NCI-H2171 (cell line): ENCODE measurements around the gene UNKL.
A peak's percentile ranks its signal among the peaks of the same experiment; 100 is the strongest.
"Not testable (repeated sequence)": the region's sequence is repeated elsewhere in the genome, so short reads cannot be mapped to it uniquely, and the experiment has no call there.

Experiments
- DNase-seq: peaks from one replicate; lab custom pipeline; 2025; lab: John Stamatoyannopoulos, UW

The UNKL gene

DNA sequence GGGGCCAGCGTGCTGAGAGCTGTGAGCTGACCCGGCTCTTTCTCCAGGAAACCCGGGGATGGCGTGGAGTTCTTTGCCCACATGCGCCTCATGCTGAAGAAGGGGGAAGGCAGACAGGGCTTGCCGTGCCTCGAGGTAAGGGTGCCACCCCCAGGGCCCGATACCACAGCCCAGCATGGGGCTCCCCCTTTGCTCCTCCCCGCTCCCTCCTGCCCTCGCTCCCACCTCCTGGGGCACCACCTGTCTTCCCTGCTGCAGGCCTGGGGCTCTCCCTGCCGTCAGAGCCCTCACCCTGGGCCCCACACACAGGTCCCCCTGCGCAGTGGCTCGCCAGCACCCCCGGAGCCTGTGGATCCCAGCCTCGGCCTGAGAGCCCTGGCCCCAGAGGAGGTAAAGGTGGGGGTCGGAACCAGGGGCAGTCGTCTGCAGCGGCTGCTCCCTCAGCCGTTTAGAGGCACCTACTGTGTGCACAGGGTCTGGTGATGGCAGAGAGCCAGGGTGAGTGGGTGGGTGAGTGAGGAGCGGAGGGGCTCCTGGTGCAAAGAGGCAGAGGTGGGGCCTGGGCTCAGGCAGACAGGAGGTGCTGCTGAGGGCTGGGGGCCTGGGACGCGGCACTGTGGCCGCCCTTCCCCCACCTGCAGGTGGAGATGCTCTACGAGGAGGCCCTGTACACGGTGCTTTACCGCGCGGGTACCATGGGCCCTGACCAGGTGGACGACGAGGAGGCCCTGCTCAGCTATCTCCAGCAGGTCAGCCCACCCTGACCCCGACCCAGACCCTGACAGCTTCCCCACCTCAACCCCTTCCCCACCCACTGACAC is 75.4 kb downstream of the UNKL start:
- peak; percentile 50 for DNase-seq

DNA sequence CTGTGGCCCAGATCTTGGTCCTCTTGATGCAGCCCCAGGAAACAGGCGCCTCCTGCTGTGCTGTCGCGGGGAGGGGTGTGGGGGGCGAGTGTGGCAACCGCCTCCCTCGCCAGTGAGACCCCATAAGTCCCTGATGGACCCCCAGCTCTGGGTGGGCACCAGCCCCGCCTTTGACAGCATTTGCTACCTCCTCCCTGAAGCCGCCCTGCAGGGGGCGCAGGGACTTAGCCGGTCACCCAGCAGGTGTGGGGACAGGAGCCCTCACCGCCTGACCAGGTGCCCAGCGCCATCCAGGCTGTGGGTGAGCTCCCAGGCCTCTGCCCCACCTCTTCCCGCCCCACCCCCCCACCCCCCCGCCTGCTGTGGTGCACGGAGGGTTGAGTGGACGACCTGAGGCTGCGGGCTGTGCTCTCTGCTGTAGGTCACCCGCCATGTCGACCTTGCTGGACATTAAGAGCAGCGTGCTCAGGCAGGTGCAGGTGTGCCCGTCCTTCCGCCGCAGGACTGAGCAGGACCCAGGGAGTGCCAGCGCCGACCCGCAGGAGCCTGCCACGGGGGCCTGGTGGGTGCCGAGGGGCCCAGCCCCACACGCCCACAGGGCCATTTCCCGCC is 76.3 kb downstream of the UNKL start:
- DNase-seq, result no peak

DNA sequence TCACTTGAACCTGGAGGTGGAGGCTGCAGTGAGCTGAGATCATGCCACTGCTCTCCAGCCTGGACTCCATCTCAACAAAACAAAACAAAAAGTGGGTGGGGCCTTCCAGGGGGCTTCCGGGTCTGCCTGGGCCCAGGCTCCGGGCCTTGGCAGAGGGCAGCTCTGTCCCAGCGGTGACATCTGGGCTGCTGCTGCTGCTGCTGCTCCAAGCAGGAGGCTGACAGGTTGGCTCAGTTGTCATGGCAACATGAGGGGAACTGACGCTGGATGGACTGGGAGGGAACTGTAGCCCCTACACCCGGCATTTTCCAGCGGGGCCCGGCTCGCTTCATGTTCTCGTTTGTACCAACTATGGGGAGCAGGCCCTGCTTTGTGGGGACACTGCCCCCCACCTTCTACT is 77.0 kb downstream of the UNKL start:
- peak; percentile 29 for DNase-seq

DNA sequence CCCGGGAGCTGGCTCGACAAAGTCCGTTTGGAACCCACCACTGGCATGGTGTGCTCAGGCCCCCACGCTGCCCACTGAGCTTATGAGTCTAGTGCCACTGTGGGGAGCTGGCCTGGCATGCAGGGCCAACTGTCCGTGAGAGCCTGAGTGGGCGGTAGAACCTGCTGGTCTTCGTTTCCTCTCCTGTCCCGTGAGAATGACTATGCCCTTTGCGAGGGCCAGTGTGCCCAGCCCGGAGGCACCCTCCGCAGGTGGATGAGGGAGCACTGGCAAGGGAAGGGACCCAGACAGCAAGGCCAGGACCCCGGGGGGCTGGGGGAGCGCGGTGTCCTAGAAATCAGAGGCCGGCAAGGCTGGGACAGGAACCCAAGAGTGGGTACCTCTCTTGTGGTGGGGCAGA is 77.9 kb downstream of the UNKL start:
- no peak for DNase-seq

DNA sequence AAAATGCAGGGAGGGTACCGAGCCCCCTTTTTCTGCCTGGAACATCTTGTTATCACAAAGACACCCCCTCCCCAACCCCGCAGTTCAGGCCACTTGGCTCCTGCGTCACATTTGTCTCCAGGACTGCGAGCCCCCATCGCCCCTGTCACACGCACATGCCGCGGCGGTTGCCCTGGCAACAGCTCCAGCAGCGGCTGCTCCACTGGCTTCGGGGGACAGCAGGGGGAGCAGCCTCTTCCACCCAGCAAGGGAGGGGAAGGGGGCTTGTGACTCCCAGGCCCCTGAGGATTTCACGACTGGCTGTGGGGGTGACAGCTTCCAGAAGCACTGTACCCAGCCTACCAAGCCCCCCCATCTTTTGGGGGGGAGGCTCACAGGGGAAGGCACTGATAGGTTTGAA is 78.5 kb downstream of the UNKL start:
- DNase-seq, result peak; percentile 17

DNA sequence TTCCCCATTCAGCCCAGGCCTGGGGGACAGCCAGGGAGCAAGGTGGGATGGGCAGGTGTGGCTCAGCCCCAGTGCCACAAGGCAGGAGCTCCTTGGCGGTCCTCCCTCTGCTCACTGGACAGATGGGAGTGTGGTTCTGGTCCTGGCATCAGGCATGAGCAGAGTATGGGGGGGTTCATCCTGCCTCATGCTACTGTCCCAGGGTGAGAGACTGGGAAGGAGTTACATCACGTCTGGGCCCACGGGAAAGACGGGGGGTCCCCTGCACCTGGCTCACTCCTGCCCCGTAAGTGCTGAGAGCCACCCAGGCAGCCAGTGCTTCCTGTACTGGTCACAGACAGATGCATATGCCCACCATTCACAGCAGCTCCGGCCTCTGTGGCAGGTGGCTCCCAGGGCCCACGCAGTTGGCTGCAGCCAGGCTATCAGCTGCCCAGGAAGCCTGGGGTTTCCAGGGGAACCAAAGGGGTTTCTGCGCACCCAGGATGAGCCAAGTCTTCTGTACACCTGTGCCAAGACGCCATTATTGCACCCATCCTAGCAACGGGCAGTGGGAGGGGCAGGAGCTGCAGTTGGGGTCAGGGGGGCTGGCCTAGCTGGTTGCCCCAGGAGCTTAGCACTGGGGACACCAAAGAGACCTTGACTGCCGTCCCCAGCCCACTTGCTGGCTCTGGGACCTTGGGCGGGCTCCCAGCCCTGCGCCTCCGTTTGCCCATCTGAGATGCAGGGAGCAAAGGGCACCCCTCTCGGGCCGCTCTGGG is 79.1 kb downstream of the UNKL start:
- DNase-seq, result no peak

DNA sequence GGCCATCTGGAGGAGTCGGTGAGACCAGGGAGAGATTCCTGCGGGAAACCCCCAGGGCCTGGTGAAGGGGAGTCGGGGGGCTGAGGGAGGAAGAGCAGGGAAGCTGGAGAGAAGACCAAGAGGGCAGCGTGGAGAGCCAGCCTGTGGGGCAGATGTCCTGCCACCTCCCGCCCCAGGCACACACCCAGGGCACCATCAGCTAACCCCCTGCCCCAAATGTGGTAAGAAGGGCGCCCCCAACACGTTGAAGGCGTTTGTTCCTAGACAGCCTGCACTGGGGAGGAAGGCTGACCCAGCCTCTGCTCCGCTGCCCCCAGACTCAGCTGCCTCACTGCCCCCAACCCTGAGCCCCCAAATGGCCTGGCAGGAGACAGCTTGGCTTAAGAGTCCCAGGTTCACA is 79.8 kb downstream of the UNKL start:
- DNase-seq, result no peak

DNA sequence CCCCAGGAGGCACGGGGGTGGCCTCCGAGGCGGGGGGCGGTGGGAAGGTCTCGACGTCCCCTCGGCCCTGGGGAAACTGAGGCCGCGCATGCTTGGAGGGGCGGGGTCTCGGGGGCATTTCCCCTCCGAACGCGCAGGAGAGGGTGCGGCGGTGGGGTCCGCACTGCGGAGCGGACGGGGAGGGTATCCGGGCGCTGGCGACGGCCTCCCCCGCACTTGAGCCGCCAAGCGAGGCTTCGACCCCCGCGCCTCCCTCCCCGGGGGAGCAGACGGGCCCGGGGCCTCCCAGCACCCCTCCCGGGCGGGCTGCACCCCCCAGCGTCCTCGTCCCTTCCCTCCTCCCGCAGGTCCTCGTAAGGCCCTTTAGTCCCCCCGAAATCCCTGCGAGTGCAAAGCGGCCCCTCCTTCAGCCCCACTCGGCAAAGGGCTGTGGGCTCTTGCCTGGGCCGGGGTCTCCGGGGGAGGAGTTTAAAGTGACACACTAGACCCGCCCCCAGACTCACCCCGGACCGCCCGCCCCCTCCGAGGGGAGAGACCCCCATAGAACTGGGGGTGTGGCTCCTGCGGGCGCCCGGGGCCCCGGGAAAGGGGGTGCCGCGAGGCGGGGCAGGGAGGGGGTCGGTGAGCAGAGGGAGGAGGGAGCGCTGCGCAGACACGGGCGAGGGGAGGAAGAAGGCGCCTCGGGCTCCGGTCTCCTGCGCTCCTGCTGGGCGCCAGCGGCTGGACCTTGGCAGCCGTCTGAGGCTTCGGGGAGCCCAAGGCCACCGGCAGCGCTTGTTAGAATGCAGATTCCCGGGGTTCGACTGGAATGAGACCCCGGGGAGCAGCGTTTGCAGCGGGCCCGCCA is 80.4 kb downstream of the UNKL start:
- no peak for DNase-seq

DNA sequence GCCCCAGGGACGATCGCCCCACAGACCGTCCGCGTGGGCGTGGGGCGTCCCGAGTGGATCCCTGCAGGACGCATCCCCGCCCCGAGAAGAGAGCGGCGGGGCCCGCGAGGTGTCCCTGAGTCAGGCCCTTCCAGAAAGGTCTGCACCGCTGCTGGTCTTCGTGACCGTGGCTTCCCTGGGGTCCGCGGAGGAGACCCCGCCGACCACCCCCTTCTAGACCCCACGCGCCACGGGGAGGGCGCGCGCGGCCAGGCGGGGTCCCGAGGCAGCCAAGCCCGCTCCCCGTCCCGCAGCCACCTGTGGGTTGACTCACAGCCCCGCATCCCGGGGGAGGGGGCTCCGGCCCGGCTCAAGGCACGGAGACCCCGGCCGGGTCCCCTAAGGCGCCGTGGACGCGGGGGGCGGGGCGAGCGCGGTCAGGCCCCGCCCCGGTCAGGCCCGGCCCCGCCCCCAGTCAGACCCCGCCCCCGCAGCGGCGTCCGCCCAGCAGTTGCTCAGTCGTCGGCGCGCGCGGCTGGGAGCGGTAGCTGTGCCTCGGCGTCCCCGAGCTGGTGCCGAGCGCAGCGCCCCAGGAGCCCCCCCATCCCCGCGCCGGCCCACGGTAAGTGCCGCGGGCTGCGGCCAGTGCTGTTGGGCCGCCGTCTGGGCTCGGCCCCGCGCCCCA is 81.2 kb downstream of the UNKL start, which contains the start of gene BAIAP3:
Gene BAIAP3 (plus strand): TSS at position 497 of the 664 bp plus-strand sequence. CDS start 4,905 bp downstream, outside the sequence.
- DNase-seq, result peak; percentile 15

DNA sequence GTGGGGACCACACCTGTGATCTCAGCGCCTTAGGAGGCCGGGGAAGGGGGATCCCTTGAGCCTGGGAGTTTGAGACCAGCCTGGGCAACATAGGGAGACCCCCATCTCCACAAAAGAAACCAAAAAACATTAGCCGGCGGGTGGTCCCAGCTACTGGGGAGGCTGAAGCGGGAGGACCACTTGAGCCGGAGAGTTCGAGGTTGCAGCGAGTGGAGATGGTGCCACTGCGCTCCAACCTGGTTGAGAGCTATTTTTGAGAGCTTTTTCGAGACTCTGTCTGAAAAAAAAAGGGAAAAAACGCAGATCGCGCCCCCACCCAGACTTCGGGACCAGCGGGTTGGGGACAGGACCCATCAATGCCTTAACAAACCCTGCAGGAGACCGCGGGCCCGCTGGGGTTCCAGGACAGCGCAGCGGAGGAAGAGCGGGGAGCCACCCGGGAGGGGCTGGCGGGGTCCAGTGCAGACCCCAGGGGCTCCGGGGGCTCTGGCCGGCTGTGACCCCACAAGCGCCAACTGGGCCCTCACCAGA is 81.8 kb downstream of the UNKL start:
- DNase-seq, result no peak

DNA sequence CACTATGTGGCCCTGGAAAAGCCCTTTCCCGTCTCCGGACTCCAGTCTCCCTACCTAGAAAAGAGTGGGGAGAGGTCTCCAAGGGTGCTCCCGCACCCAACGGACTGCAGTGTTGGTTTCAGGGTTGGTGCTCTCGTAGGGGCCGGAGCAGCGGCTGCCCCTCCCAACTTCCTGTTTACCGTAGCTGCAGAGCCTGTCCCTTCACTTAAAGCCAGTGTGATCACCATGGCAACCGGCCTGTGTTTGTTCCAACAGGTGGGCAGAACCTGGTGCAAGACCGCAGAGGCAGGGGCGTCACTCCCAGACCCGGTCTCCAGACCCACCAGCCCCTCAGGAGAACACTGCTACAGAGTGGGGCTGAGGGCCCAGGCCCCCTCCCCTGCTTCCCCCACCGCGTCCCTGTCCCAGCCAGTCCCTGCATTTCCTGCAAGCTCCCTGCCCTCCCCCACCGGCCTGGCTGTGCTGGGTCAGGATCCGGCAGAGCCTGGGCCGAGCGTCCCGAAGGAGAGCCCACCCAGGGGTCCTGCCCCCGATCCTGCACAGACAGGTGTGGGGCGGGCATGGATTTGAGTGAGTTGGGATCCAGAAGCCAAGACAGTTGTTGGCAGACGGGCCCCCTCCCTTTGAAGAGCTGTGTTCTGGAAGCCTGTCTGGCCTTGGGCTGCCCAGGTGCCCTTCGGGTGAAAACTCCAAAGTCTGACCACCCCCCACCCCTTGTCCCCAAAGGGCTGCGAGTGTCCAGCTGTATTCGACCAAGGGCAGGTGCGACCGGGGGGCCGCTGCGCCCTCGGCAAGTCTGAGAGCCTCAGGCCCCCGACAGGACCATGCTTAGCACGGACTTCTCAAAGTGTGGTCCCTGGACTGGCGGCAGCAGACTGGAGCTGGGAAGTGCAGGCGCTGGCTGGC is 82.5 kb downstream of the UNKL start:
- no peak for DNase-seq

DNA sequence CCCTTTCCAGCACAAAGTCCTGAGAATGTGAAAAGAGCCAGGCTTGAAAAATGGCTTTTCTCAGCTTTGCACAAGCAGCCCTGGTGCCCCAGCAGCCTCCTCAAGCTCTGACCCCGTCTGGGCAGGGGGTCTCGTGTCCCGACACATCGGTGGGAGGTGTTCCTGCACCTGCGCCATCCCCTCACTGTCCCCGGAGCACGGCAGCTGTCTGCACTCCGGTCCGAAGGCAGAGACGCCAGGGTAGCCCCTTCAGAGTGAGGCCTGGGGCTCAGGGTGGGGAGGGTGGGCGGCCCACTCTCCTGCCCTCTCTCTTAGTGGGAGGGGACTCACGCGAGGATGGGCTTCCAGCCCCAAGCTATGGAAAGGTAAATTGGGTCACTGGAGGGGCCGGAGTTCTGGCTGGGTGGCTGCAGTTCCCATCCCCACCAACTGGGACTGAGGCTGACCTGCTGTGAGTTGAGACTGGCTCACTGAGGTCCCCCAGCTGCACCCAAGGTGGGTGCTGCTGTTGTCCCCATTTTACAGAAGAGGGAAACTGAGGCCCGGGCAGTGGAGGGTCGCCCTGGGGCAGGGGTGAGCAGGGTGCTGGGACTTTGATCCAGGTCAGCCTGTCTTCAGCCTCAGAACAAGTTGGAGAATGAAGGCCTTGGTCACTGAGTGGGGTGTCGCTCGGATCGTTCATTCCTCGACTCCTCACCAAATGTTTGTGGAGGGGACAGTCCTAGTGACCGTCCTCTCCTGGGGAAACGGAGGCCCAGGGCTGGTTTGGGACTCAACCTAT is 83.4 kb downstream of the UNKL start:
- no peak for DNase-seq

DNA sequence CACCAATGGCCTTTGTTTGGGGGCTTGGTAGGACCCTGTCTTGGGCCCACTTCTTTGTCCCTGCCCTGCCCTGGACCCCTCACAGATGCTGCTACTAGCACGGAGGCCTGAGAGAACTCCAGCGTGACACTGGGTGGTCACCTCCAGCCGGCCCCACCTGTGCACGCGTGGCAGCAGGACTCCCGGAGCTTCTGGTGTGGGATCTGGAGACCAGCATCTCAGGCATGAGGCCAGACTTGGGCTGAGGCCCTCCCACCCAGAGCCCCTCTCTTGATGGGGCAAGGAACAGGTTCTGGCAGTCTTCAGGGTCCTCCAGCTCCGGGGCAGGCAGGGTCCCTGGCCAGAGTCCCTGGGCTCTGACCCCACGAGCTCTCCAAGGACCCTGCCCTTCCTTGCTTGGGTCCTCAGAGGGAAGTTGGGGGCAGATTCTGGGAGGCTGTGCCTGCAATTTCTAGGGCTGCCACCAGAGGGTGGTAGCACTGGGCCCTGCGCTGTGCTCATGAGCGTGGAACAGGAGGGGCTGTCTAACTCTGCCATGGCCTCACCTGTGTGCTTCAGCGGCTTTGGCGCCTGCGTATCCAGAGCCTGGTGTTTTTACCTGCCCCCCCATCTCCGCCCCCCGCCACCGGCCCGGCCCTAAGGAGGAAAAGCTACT is 84.1 kb downstream of the UNKL start:
- no peak for DNase-seq

DNA sequence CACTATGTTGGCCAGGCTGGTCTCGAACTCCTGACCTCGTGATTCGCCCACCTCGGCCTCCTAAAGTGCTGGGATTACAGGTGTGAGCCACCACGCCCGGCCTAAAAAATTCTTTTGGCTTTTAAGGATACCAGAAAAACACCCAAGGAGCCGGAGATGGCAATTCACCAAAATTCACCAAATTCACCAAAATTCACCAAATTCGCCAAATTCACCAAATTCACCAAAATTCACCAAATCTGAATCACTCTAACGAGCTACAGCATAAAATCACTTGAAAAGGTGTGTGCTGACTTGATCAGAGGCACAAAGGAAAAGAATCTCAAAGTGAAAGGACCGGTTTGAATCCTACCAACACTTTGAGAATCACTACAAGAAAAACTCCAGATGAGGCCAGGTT is 85.5 kb downstream of the UNKL start:
- DNase-seq, result not testable (repeated sequence)

DNA sequence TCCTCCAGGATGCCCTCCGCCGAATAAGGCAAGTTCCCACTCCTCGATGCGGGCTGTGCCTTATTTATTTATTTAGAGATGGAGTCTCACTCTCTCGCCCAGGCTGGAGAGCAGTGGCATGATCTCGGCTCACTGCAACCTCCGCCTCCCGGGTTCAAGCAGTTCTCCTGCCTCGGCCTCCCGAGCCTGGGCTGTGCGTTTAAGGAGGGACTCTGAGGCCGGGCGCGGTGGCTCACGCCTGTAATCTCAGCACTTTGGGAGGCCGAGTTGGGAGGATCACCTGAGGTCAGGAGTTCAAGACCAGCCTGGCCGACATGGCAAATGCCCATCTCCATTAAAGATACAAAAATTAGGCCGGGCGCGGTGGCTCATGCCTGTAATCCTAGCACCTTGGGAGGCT is 86.4 kb downstream of the UNKL start:
- not testable (repeated sequence) for DNase-seq

DNA sequence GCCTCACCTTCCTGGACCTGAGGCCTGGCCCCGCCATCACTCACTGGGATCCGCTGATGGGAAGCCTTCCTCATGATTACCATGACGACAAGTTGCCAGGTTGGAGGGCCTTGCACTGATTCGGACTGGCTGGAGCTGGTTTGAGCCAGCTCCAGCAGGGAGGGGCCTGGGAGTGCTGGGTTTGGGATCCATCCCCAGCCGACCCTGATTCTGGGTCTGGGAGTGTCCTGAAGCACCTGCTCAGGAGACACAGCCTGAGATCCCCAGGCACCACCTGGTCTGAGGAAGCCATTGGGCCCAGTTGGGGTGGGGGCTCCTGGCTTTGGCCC is 86.9 kb downstream of the UNKL start:
- no peak for DNase-seq

DNA sequence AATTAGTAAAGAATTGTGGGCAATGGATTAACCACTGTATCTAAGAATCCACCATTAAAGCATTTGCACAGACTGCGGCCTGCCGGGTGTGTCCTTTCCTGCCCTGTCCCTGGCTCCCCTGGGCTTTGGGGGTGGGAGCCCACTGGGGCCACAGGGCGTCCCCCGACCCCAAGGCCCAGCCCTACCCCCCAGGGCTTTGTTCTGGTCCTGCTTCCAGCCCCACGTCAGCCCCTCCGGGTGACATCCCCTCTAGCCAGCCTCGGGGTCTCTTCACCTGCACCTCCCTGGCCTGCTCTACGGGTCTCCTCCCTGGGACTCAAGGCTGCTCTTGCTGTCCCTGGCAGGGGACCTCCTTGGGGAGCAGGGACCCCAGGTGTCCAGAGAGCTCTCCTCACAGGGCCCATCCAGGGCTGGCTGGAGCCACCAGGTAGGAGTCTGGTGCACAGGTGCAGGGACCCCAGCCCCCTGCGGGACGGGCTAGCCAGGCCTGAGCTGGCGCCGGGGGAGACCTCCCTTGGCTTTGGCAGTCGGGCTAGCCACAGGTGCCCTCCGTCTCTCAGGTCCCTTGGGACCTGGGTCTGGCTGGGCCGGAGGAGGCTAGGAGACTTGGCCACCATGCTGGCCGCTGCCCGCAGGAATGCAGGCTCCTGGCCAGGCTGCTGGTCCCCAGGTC is 87.4 kb downstream of the UNKL start:
- DNase-seq, result no peak

DNA sequence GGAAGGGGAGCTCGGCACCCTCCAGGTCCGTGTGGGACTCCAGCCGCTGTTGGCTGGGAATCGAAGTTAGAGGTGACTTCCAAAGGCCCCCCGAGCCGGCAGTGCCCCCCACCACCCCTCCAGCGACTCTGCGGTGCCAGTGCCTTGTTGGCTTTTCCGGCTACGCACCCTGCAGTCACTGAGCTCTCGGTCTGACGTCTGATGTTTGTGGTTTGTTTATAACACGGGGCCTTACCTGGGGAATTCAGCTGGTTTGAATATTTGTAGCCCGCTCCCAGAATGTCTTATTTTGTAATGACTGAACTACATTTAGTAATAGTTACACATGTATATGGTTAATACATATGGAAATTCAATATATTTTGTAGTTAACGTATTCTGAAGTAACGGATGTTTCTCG is 88.1 kb downstream of the UNKL start:
- DNase-seq, result no peak
